ENCODE results near the gene CNTN1.
"Not testable (repeated sequence)": the region's sequence is repeated elsewhere in the genome, so short reads cannot be mapped to it uniquely, and the experiment has no call there.

The CNTN1 gene

DNA sequence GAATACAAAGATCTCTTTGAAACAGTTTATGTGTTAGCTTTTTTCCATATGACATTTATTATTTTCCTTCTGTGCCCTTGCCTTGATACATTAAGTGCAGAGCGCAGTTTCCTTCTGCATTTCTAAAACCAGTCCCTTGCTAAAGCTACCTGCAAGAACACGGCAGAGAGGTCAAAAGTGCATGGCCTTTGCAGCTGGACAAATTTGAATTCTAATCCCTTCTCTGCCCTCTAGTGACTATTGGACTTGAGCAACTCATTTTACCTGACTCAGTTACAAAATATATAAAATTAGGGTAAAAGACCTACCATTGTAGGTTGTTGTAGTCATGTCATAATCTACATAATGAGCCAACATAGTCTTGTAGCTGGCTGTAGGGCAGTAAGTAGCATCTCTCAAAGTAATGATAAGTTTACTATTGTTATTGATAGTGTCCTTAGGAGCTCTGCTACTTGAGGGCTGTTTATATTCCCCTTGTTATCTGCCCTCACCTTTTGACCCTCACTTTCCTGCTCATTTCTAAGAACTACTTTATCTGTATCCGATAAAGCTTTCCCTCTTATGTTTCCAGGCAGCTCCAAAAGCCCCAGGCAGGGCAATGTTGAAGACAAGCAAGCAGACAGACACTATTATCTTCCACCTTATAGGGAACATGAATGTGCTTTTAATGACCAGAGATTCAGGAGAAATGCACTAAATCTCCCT is 375.9 kb downstream of the CNTN1 start:
- H3K4me3 ChIP-seq (ENCODE audit: low read depth, low read length) = no peak overlapping the region
- DNase-seq (ENCODE audit: low read depth) = no peak
- TF ChIP-seq, protein P1, sequence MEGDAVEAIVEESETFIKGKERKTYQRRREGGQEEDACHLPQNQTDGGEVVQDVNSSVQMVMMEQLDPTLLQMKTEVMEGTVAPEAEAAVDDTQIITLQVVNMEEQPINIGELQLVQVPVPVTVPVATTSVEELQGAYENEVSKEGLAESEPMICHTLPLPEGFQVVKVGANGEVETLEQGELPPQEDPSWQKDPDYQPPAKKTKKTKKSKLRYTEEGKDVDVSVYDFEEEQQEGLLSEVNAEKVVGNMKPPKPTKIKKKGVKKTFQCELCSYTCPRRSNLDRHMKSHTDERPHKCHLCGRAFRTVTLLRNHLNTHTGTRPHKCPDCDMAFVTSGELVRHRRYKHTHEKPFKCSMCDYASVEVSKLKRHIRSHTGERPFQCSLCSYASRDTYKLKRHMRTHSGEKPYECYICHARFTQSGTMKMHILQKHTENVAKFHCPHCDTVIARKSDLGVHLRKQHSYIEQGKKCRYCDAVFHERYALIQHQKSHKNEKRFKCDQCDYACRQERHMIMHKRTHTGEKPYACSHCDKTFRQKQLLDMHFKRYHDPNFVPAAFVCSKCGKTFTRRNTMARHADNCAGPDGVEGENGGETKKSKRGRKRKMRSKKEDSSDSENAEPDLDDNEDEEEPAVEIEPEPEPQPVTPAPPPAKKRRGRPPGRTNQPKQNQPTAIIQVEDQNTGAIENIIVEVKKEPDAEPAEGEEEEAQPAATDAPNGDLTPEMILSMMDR (IDR thresholded peaks at IDR 0.05; ENCODE audit: low read depth, low read length, missing control alignments) = no peak
- in situ Hi-C loops (cut with HindIII; ENCODE audit: low sequenced_read_pairs) = no loop called here

DNA sequence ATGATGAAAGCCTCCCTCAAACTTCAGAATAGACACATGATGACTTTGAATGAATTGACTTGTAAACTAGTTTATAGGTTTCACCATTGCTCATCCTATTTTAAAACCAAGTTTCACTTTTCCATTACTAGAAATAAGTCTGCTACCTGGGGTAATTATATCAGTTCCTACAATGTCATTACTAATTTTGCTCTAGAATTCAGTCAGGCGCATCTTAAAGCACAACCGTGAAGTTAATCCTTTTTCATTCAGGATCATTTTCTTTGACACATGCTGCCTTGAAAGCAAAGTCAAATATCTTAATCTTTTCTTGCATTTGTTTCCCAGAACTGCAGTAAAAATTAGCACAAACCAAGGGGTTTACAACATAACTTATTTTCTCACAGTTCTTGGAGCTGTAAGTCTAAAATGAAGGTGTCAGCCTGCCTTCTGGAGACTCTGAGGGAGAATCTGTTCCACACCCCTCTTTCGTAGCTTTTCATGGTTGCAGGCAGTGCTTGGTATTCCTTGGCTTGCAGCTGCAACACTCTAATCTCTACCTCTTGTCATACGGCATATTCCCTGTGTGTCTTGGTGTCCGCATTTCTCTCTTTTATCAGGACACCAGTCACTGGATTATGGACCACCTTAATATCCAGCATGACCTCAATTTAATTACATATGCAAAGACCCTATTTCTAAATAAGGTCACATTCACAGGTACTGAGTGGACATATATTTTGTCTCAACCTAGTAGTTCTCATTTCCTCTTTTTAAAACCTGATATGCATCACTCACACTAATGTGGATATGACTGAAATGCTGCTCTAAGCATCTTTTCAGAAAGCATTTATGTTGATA is 381.6 kb downstream of the CNTN1 start:
- DNase-seq (ENCODE audit: low read depth) = no peak
- in situ Hi-C loops (cut with HindIII; ENCODE audit: low sequenced_read_pairs) = no loop called here
- TF ChIP-seq, protein P1 (IDR thresholded peaks at IDR 0.05; ENCODE audit: low read depth, low read length, missing control alignments) = no peak
- no peak overlapping the region for H3K4me3 ChIP-seq (ENCODE audit: low read depth, low read length)

DNA sequence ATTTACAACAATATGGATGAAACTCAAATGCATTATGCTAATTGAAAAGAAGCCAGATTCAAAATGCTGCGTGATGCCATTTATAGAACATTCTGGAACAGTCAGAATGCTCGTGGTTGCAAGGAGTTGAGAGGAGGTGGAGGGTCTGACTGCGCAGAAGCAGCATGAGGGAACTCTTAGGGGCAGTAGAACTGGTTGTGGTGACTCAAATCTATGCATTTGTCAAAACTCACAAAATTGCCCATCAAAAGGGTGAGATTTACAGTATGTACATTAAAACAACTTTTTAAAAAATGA is 382.2 kb downstream of the CNTN1 start:
- no peak overlapping the region for H3K4me3 ChIP-seq (ENCODE audit: low read depth, low read length)
- no peak for DNase-seq (ENCODE audit: low read depth)
- TF ChIP-seq, protein P1 (IDR thresholded peaks at IDR 0.05; ENCODE audit: low read depth, low read length, missing control alignments) = no peak
- in situ Hi-C loops (cut with HindIII; ENCODE audit: low sequenced_read_pairs) = no loop called here

DNA sequence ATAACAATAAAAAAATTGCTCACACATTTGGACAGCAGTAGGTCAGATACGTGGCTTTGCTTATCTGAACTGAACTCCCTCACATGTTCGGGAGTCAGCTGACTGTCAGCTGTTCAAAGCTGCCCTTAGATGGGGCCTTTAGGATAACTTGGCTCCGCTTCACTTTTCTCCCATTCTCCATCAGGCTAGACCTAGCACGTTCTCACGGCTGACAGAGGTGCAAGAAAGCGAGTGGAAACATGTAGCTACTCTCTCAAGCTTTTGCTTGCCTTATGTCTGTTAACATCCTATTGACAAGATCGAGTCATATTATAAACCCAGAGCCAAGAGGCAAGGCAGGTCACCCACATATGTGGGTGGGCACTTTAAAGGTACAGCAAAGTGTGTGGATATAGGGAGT is 383.9 kb downstream of the CNTN1 start:
- no peak overlapping the region for H3K4me3 ChIP-seq (ENCODE audit: low read depth, low read length)
- in situ Hi-C loops (cut with HindIII; ENCODE audit: low sequenced_read_pairs) = loop anchor here (5.0 kb wide), 1 partner anchor 51 kb away; no protein-coding TSS in a partner anchor
- TF ChIP-seq, protein P1 (IDR thresholded peaks at IDR 0.05; ENCODE audit: low read depth, low read length, missing control alignments) = no peak
- DNase-seq (ENCODE audit: low read depth) = no peak

DNA sequence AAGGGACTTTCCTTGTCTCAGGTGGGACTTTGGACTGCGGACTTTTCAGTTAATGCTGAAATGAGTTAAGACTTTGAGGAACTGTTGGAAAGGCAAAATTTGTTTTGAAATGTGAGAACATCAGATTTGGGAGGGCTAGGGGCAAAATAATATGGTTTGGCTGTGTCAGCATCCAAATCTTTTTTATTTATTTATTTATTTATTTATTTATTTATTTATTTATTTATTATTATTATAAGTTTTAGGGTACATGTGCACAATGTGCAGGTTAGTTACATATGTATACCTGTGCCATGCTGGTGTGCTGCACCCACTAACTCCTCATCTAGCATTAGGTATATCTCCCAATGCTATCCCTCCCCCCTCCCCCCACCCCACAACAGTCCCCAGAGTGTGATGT is 389.0 kb downstream of the CNTN1 start:
- H3K4me3 ChIP-seq (ENCODE audit: low read depth, low read length); in situ Hi-C loops (cut with HindIII; ENCODE audit: low sequenced_read_pairs); DNase-seq (ENCODE audit: low read depth): not testable (repeated sequence)

DNA sequence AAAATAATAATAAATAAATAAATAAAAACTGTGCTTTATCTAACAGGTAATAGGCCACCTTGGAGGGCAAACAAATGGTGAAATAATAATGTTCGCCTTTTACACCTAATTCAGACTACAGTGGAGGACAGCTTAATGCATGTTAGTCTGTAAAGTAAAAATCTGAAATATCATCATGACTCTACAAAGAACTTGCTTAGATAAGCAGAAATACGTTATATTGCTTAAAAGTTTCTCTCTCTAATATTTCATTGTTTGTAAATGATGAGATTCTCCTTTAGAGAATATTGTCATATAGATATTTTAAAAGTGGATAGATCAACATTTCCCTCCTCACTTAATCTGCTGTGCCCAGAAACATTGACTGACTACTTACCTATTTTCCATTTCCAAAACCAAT is 397.2 kb downstream of the CNTN1 start:
- TF ChIP-seq, protein P1 (IDR thresholded peaks at IDR 0.05; ENCODE audit: low read depth, low read length, missing control alignments) = no peak
- in situ Hi-C loops (cut with HindIII; ENCODE audit: low sequenced_read_pairs) = no loop called here
- no peak for DNase-seq (ENCODE audit: low read depth)

DNA sequence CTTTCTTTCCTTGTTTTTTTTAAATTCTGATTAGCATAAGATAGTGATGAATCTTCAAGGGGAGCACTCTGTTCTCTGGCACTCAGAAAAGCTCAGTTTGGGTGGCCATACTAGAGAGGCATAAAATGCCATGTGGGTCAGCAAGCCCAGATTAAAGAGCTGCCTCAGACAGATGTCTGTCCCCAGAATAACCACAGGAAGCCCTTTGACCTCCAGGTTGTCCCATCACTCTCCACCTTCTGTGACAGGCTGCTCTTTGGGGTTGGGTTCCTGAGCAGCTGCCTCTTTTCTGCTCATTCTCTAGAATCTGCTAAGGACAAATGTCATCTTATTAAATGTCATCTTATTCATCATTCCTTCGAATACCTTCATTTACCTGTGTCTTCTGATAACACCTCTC is 399.9 kb downstream of the CNTN1 start:
- in situ Hi-C loops (cut with HindIII; ENCODE audit: low sequenced_read_pairs) = no loop called here
- DNase-seq (ENCODE audit: low read depth) = no peak
- TF ChIP-seq, protein P1 (IDR thresholded peaks at IDR 0.05; ENCODE audit: low read depth, low read length, missing control alignments) = no peak
- H3K4me3 ChIP-seq (ENCODE audit: low read depth, low read length) = no peak overlapping the region

More for the DNA sequence above, 397.2 kb downstream of the CNTN1 start:
- H3K4me3 ChIP-seq (ENCODE audit: low read depth, low read length) = no peak overlapping the region

Measured in astrocyte of the cerebellum (primary cell).